IMR-90 (cell line): ENCODE data around the gene TBCK. TPM values are rescaled to one million over a fixed set of nuclear protein-coding genes. Genes with fewer than 3 reads are reported as not detected.

Source experiments
- ATAC-seq: fragments of 200-7000 bp; cut with Tn5 transposase; 2 replicates; pipeline ENCODE4 v1.9.1; 2020; ENCODE audit warnings: low read depth, mild to moderate bottlenecking, moderate library complexity
- BruUV-seq: library from RNA; stranded (reverse); fragments of 400-500 nt; replicated peaks from 2 replicates; lab custom pipeline; 2021; lab: Mats Ljungman, UMichigan
- CTCF ChIA-PET: fragments of 300-600 bp; formaldehyde crosslinking; extraction: SDS; loops from one replicate; lab custom pipeline; 2021; ENCODE audit warnings: antibody characterized with exemption; lab: Yijun Ruan, JAX
- POLR2A ChIA-PET: fragments of 300-600 bp; sonication (Branson Sonifier 250); formaldehyde crosslinking; loops from one replicate; lab custom pipeline; 2022; ENCODE audit warnings: antibody characterized with exemption; ENCODE audit not compliant: unreplicated experiment; lab: Charles Lee
- DNase-seq: peaks from one replicate; pipeline ENCODE4 v3.0.0; 2013
- H2AFZ ChIP-seq: replicated peaks from 2 replicates; pipeline ENCODE3; 2013; ENCODE audit warnings: low read length, mild to moderate bottlenecking; ENCODE audit not compliant: poor library complexity
- H2AK5ac ChIP-seq: 2 replicates; pipeline ENCODE4 v1.6.1; 2013; ENCODE audit warnings: low read depth, low read length, inconsistent platforms
- H2AK9ac ChIP-seq: replicated peaks from 2 replicates; pipeline ENCODE3; 2013; ENCODE audit warnings: mild to moderate bottlenecking, low read depth, low read length, moderate library complexity; ENCODE audit not compliant: poor library complexity
- H2BK120ac ChIP-seq: 2 replicates; pipeline ENCODE4 v1.6.1; 2013; ENCODE audit warnings: low read depth, low read length, inconsistent platforms
- H2BK15ac ChIP-seq: 3 replicates; pipeline ENCODE4 v1.6.1; 2013; ENCODE audit warnings: low read depth, low read length, inconsistent platforms
- H2BK20ac ChIP-seq: 2 replicates; pipeline ENCODE4 v1.6.1; 2013; ENCODE audit warnings: low read depth, mild to moderate bottlenecking, inconsistent platforms, low read length, moderate library complexity
- H2BK5ac ChIP-seq: 2 replicates; pipeline ENCODE4 v1.6.1; 2013; ENCODE audit warnings: mild to moderate bottlenecking, low read depth, low read length, inconsistent platforms; ENCODE audit not compliant: poor library complexity, severe bottlenecking
- H3K14ac ChIP-seq: replicated peaks from 2 replicates; pipeline ENCODE4 v1.6.1; 2013; ENCODE audit warnings: low read depth, low read length, inconsistent platforms
- H3K18ac ChIP-seq: 2 replicates; pipeline ENCODE4 v1.6.1; 2013; ENCODE audit warnings: low read depth, low read length, control low read depth
- H3K23ac ChIP-seq: 2 replicates; pipeline ENCODE4 v1.6.1; 2013; ENCODE audit warnings: low read depth, low read length, inconsistent platforms
- H3K27ac ChIP-seq: 2 replicates; pipeline ENCODE4 v1.5.1; 2013; ENCODE audit warnings: mild to moderate bottlenecking, control low read depth, low read length; ENCODE audit not compliant: insufficient read depth
- H3K27me3 ChIP-seq: 2 replicates; pipeline ENCODE4 v1.6.1; 2013; ENCODE audit warnings: low read length; ENCODE audit not compliant: control insufficient read depth, insufficient read depth
- H3K36me3 ChIP-seq: 2 replicates; pipeline ENCODE4 v1.6.1; 2013; ENCODE audit warnings: low read length, mixed read lengths; ENCODE audit not compliant: control insufficient read depth, insufficient read depth
- H3K4ac ChIP-seq: 2 replicates; pipeline ENCODE4 v1.6.1; 2013; ENCODE audit warnings: low read depth, low read length, inconsistent platforms
- H3K4me1 ChIP-seq: 2 replicates; pipeline ENCODE4 v1.6.1; 2013; ENCODE audit warnings: low read length, mixed read lengths; ENCODE audit not compliant: control insufficient read depth, insufficient read depth
- H3K4me2 ChIP-seq: 2 replicates; pipeline ENCODE4 v1.6.1; 2013; ENCODE audit warnings: low read depth, mild to moderate bottlenecking, control low read depth, low read length, moderate library complexity
- H3K4me3 ChIP-seq: 2 replicates; pipeline ENCODE4 v1.5.1; 2013; ENCODE audit warnings: low read depth, mild to moderate bottlenecking, control low read depth, low read length, moderate library complexity; ENCODE audit not compliant: insufficient read depth
- H3K56ac ChIP-seq: 2 replicates; pipeline ENCODE4 v1.6.1; 2013; ENCODE audit warnings: low read length, inconsistent platforms; ENCODE audit not compliant: insufficient read depth; ENCODE audit errors: extremely low read depth
- H3K79me1 ChIP-seq, 2 experiments: 2 replicates each; pipeline ENCODE4 v1.6.1; 2013; ENCODE audit warnings: low read length in 2 of 2, inconsistent platforms in 1 of 2, low read depth in 1 of 2
- H3K9ac ChIP-seq: 2 replicates; pipeline ENCODE4 v1.6.1; 2013; ENCODE audit warnings: low read depth, low read length, control low read depth
- H3K9me1 ChIP-seq: 2 replicates; pipeline ENCODE4 v1.6.1; 2013; ENCODE audit warnings: low read length, inconsistent platforms; ENCODE audit not compliant: insufficient read depth
- H3K9me3 ChIP-seq: 2 replicates; pipeline ENCODE4 v1.6.1; 2013; ENCODE audit warnings: low read length; ENCODE audit not compliant: control insufficient read depth, insufficient read depth
- H4K20me1 ChIP-seq: 2 replicates; pipeline ENCODE4 v1.6.1; 2013; ENCODE audit warnings: low read length, inconsistent platforms; ENCODE audit not compliant: insufficient read depth
- H4K5ac ChIP-seq: 2 replicates; pipeline ENCODE4 v1.6.1; 2013; ENCODE audit warnings: mild to moderate bottlenecking, low read depth, low read length, control low read depth
- H4K8ac ChIP-seq, 2 experiments: 2 replicates each; pipeline ENCODE4 v1.6.1; 2013; ENCODE audit warnings: low read depth in 2 of 2, low read length in 2 of 2, control low read depth in 1 of 2, inconsistent platforms in 1 of 2
- H4K91ac ChIP-seq: 2 replicates; pipeline ENCODE4 v1.6.1; 2013; ENCODE audit warnings: low read depth, low read length, inconsistent platforms; ENCODE audit not compliant: insufficient read depth
- CEBPB ChIP-seq: IDR thresholded peaks from 2 replicates; pipeline ENCODE4 v1.6.1; 2012; ENCODE audit warnings: low read depth, low read length, improper control_type of control experiment
- CHD1 ChIP-seq: IDR thresholded peaks from 2 replicates; pipeline ENCODE4 v1.6.1; 2012; ENCODE audit warnings: low read depth, low read length, improper control_type of control experiment
- MAZ ChIP-seq: IDR thresholded peaks from 2 replicates; pipeline ENCODE4 v1.6.1; 2012; ENCODE audit warnings: low read depth, mild to moderate bottlenecking, low read length, improper control_type of control experiment, moderate library complexity, borderline replicate concordance
- MXI1 ChIP-seq: IDR thresholded peaks from 2 replicates; pipeline ENCODE4 v1.6.1; 2012; ENCODE audit warnings: low read depth, mild to moderate bottlenecking, low read length, moderate library complexity, borderline replicate concordance
- NFE2L2 ChIP-seq: fragments of 150-350 bp; IDR thresholded peaks from 2 replicates; pipeline ENCODE4 v1.6.1; 2016; ENCODE audit warnings: low read depth, mild to moderate bottlenecking, low read length
- RAD21 ChIP-seq: IDR thresholded peaks from 2 replicates; pipeline ENCODE4 v1.6.1; 2012; ENCODE audit warnings: low read length, improper control_type of control experiment
- WGBS, 2 experiments: methylation state at CpG; one replicate each; pipeline versions ENCODE4 v1.1.5 to v1.1.7; 2013; ENCODE audit warnings: missing lambda C conversion rate in 2 of 2; ENCODE audit not compliant: insufficient read length in 1 of 2; ENCODE audit errors: extremely low coverage in 2 of 2; 5-methylcytosine and 5-hydroxymethylcytosine counted together
- dilution Hi-C: fragments of 300-500 bp; cut with HindIII; formaldehyde crosslinking; loops from one replicate; pipeline ENCODE4 v1.14.3; 2018; ENCODE audit warnings: low sequenced_read_pairs; ENCODE audit not compliant: unreplicated experiment
- in situ Hi-C: fragments of 300-500 bp; cut with MboI; formaldehyde crosslinking; loops from 3 replicates; pipeline ENCODE4 v1.14.3; 2019; ENCODE audit warnings: low sequenced_read_pairs, inconsistent platforms, mixed read lengths
- intact Hi-C: fragments of 100-400 bp; cut with micrococcal nuclease; formaldehyde crosslinking; loops from 2 replicates; pipeline ENCODE4 v1.10.0; 2022
- polyA plus RNA-seq, 3 experiments: library from polyadenylated mRNA; depleted of rRNA; stranded (reverse); fragments of >200 nt; gene quantifications; 2 replicates each; pipeline ENCODE4 v1.2.3, GENCODE V29; 2012; ENCODE audit warnings: low replicate concordance in 1 of 3
- total RNA-seq: library from RNA; depleted of rRNA; stranded (reverse); fragments of >200 nt; gene quantifications from 2 replicates; pipeline ENCODE4 v1.2.3, GENCODE V29; 2012

Gene TBCK
- total and polyA plus RNA-seq, 2 of the 4 experiments (the other 2 are of a cell fraction): 10.7 to 29.9 TPM

DNA sequence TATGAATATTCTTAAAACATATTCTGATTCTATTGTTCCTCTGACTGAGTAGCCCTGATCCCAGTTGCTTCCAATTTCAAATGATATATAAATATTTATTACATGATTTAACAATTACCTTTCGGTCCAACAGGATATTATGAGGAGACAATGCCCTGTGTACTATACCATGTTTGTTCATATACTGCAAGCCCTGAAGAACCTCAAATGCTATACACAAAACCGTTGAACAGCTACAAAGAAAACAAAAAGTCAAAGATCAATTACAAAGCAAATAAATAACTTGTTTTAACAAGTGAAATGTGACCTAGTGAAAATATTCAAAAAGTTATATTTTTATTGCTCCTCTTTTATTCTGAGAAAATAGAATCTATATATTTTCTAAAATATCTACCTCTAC, 54.0 kb downstream of the TBCK start:
- no TSS peak for BruUV-seq
- dilution Hi-C loops: no loop called here
- Histone ChIP-seq H3K9ac (no peak overlapping the region), H3K36me3 (no peaks in the 10 kb centered on the region), H3K4me3 (no peak overlapping the region), H4K91ac (no peak overlapping the region), H2AK9ac (no peak overlapping the region), H2BK20ac (no peak overlapping the region), H4K8ac (no peak overlapping the region), H3K9me3 (no peaks in the 10 kb centered on the region), H3K56ac (no peak overlapping the region), H3K4me2 (no peak overlapping the region), H3K14ac (no peak overlapping the region), H3K18ac (no peak overlapping the region), H3K23ac (no peak overlapping the region), H4K20me1 (no peaks in the 10 kb centered on the region), H2BK120ac (no peak overlapping the region), H3K27ac (no peak overlapping the region), H2BK5ac (no peak overlapping the region), H3K27me3 (no peaks in the 10 kb centered on the region), H3K79me1 (no peaks in the 10 kb centered on the region), H2AFZ (no peak overlapping the region), H4K5ac (no peak overlapping the region), H3K9me1 (no peaks in the 10 kb centered on the region), H2AK5ac (no peak overlapping the region), H2BK15ac (no peak overlapping the region), H3K4me1 (no peaks in the 10 kb centered on the region), H3K4ac (no peak overlapping the region)
- ChIA-PET CTCF (no interaction called here), POLR2A (no interaction called here)
- WGBS, 2 experiments: no CpG with 5 or more reads among the region's 2 CpGs
- intact Hi-C loops: loop anchor here (10.0 kb wide), 1 partner anchor 553 kb away; no protein-coding TSS in a partner anchor
- no peak for DNase-seq
- in situ Hi-C loops: no loop called here
- TF ChIP-seq MXI1 (no peak), MAZ (no peak), CHD1 (no peak), CEBPB (no peak), NFE2L2 (no peak), RAD21 (no peak)
- ATAC-seq: no peak
